Mucosa of descending colon (tissue), 3 donors: ENCODE results near the gene NFIB. TPM values are rescaled to one million over a fixed set of nuclear protein-coding genes. Genes with fewer than 3 reads are reported as not detected.

Experiments used
- ATAC-seq: fragments of 200-7000 bp; cut with Tn5 transposase; one replicate; pipeline ENCODE4 v1.9.1; 2020; ENCODE audit warnings: mild to moderate bottlenecking, moderate library complexity
- DNase-seq, 3 donors: peaks; one replicate each; pipeline ENCODE4 v3.0.0-alpha.2; 2020
- H3K36me3 ChIP-seq: fragments of 200-600 bp; one replicate; pipeline ENCODE4 v1.8.0; 2021; ENCODE audit warnings: low read depth, mild to moderate bottlenecking
- H3K4me1 ChIP-seq: fragments of 200-600 bp; one replicate; pipeline ENCODE4 v1.8.0; 2021; ENCODE audit warnings: low read depth, mild to moderate bottlenecking
- H3K4me3 ChIP-seq: fragments of 200-600 bp; one replicate; pipeline ENCODE4 v1.8.0; 2021; ENCODE audit warnings: mild to moderate bottlenecking
- H3K9me3 ChIP-seq: fragments of 200-600 bp; one replicate; pipeline ENCODE4 v1.8.0; 2021; ENCODE audit warnings: mild to moderate bottlenecking
- intact Hi-C, 2 donors: fragments of 100-400 bp; cut with DNase I in 1 of 2; cut with micrococcal nuclease in 1 of 2; formaldehyde crosslinking; loops; one replicate each; pipeline versions ENCODE4 v1.11.0 to v1.11.1; 2022; cut with DNase I, micrococcal nuclease
- total RNA-seq, 3 donors: library from RNA; stranded (reverse); fragmentation: NEBNext Ultra II Directional in 2 of 3; extraction: Animal tissue kit (Norgen Biotek cat#: 25700) in 2 of 3; gene quantifications; one replicate each; pipeline versions ENCODE4 v1.2.1 to v1.2.4, GENCODE V29; 2021 to 2023
- TF ChIP-seq, protein P1 (sequence below): fragments of 200-600 bp; IDR thresholded peaks from one replicate; pipeline ENCODE4 v1.8.0; 2022; ENCODE audit warnings: antibody characterized with exemption, mild to moderate bottlenecking
- donor health status: DM: no; HTN: no; CAD: no; lungs with moderate emphysema.
- donor health status: DM: no; HTN: no; CAD: no.
- donor health status: DM: no; HTN: yes; CAD: no.

Gene NFIB
- total RNA-seq, 3 donors from 2014 or later, result 59.7 to 85.5 (median 62.6) TPM

DNA sequence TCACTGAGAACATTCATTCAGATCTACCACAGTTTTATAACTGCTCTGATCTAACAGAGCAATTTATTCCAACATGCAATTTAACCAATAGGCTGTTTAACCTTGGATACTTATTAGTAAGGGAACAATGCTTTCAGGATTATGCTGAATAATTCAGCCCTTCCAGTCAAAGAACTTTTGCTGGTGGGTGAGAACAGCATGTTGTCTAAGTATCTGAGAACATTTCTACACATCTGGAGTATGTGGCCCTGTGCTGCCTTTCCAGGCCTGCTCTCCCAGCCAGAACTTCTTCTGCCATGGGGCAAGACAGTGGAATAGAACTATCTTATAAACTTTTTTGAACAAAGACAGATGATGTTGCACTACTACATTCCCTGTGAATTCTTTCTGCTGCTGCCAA lies 55.8 kb downstream of the NFIB start:
- Histone ChIP-seq H3K4me3 (no peak overlapping the region), H3K36me3 (no peaks in the 10 kb centered on the region), H3K9me3 (no peaks in the 10 kb centered on the region), H3K4me1 (no peaks in the 10 kb centered on the region)
- no peak for DNase-seq
- TF ChIP-seq, protein P1, sequence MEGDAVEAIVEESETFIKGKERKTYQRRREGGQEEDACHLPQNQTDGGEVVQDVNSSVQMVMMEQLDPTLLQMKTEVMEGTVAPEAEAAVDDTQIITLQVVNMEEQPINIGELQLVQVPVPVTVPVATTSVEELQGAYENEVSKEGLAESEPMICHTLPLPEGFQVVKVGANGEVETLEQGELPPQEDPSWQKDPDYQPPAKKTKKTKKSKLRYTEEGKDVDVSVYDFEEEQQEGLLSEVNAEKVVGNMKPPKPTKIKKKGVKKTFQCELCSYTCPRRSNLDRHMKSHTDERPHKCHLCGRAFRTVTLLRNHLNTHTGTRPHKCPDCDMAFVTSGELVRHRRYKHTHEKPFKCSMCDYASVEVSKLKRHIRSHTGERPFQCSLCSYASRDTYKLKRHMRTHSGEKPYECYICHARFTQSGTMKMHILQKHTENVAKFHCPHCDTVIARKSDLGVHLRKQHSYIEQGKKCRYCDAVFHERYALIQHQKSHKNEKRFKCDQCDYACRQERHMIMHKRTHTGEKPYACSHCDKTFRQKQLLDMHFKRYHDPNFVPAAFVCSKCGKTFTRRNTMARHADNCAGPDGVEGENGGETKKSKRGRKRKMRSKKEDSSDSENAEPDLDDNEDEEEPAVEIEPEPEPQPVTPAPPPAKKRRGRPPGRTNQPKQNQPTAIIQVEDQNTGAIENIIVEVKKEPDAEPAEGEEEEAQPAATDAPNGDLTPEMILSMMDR, result no peak
- intact Hi-C loops, result no loop called here
- ATAC-seq, result no peak

DNA sequence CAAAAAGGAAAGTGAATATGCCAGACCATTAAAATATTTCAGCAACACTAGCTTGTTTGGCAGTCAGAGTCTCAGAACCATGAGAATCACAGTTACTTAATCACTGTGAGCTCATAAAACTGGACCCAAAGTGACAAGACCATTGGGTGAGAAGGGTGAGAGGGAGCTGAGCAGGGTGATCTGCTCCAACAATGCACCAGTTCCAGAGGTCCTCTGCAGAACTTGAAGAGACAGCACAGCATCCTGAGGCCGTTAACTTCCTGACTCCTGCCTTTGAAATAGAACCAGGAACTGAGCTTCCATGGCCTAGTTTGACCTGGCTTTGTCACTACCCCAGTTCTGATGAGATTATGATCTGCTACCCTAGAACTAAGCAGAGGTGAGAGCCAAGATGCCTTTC lies 57.4 kb downstream of the NFIB start:
- no peak for ATAC-seq

GRCh38 chr9:14251154-14252071 lies 62.5 kb downstream of the NFIB start:
- no peak overlapping the region for H3K4me3 ChIP-seq
- H3K4me1 ChIP-seq, result peaks cover 19% of the 10 kb centered on the region
- intact Hi-C loops, result no loop called here
- H3K9me3 ChIP-seq, result no peaks in the 10 kb centered on the region
- TF ChIP-seq, protein P1, result no peak
- ATAC-seq, result peak; percentile 95
- H3K36me3 ChIP-seq, result no peaks in the 10 kb centered on the region
- peak; percentile 71 to 84 (median 76) for DNase-seq

More for the DNA sequence above, 57.4 kb downstream of the NFIB start:
- Histone ChIP-seq H3K4me1 (peaks cover 6% of the 10 kb centered on the region), H3K9me3 (no peaks in the 10 kb centered on the region), H3K36me3 (no peaks in the 10 kb centered on the region), H3K4me3 (no peak overlapping the region)
- intact Hi-C loops, result no loop called here
- DNase-seq, result no peak
- TF ChIP-seq, protein P1, result no peak

- ATAC-seq (no peak), DNase-seq (no peak)
- Histone ChIP-seq H3K9me3 (no peaks in the 10 kb centered on the region), H3K4me1 (peaks cover 19% of the 10 kb centered on the region), H3K4me3 (no peak overlapping the region), H3K36me3 (no peaks in the 10 kb centered on the region)
- intact Hi-C loops, result no loop called here
- TF ChIP-seq, protein P1, result no peak
Measured at GRCh38 chr9:14250794-14251153, 63.2 kb downstream of the NFIB start.

GRCh38 chr9:14249527-14249926 lies 64.4 kb downstream of the NFIB start:
- DNase-seq (no peak), ATAC-seq (no peak)
- Histone ChIP-seq H3K9me3 (no peaks in the 10 kb centered on the region), H3K36me3 (no peaks in the 10 kb centered on the region), H3K4me1 (peaks cover 19% of the 10 kb centered on the region), H3K4me3 (no peak overlapping the region)
- intact Hi-C loops, result no loop called here
- TF ChIP-seq, protein P1, result no peak
